ENCODE data around the gene TOP3B. TPM values are rescaled to one million over a fixed set of nuclear protein-coding genes. Genes with fewer than 3 reads are reported as not detected.
A peak's percentile ranks its signal among the peaks of the same experiment; 100 is the strongest.

The TOP3B gene
- polyA plus RNA-seq, 3 donors = 9.0 to 31.9 (median 9.5) TPM

GRCh38 chr22:22031183-22031945 lies 48.8 kb upstream of the TOP3B start:
- no peak overlapping the region for H3K27ac ChIP-seq (ENCODE audit: low read depth in 1 of 2, low read length in 2 of 2)
- DNase-seq = no peak
- H3K27me3 ChIP-seq (ENCODE audit: control insufficient read depth in 2 of 2, insufficient read depth in 2 of 2, low read length in 2 of 2) = no peaks in the 10 kb centered on the region
- H2AFZ ChIP-seq (ENCODE audit: insufficient read depth, low read depth, low read length, poor library complexity, severe bottlenecking) = no peak overlapping the region
- no peaks in the 10 kb centered on the region for H3K9me3 ChIP-seq (replicated peaks in 1 of 2; ENCODE audit: control insufficient read depth in 1 of 2, insufficient read depth in 1 of 2, low read length in 2 of 2)
- no peak overlapping the region for H3K4me2 ChIP-seq (replicated peaks; ENCODE audit: extremely low read depth, low read length, poor library complexity, severe bottlenecking)
- TF ChIP-seq CTCF (IDR thresholded peaks at IDR 0.05) = no peak
- no peaks in the 10 kb centered on the region for H3K79me2 ChIP-seq (ENCODE audit: insufficient read depth, low read length)
- WGBS (ENCODE audit: insufficient coverage) = 88% methylated on average over 8 of the region's 9 CpGs
- intact Hi-C loops (cut with micrococcal nuclease) = no loop called here
- Mint-ChIP-seq H3K9me3 (no peaks in the 10 kb centered on the region), H3K27ac (no peak overlapping the region), H3K4me1 (peaks cover 4% of the 10 kb centered on the region), H3K27me3 (ENCODE audit: low read depth in 3 of 3) (peaks cover 0 to 4% (median 1%) of the 10 kb centered on the region in 3 donors), H3K4me3 (no peak overlapping the region), H3K36me3 (no peaks in the 10 kb centered on the region)
- no peaks in the 10 kb centered on the region for H4K20me1 ChIP-seq (ENCODE audit: insufficient read depth, low read length)
- H3K4me3 ChIP-seq (replicated peaks in 1 of 3; ENCODE audit: low read depth in 2 of 3, low read length in 3 of 3) = no peak overlapping the region
- H3K9ac ChIP-seq (ENCODE audit: insufficient read depth, low read length, poor library complexity, severe bottlenecking) = no peak overlapping the region
- no peaks in the 10 kb centered on the region for H3K36me3 ChIP-seq (replicated peaks in 1 of 2; ENCODE audit: control insufficient read depth in 1 of 2, insufficient read depth in 2 of 2, low read length in 2 of 2)
- H3K4me1 ChIP-seq (ENCODE audit: control insufficient read depth in 1 of 2, insufficient read depth in 2 of 2, low read length in 2 of 2) = peaks cover 2 to 3% of the 10 kb centered on the region in 2 donors

GRCh38 chr22:22030493-22031182 lies 48.1 kb upstream of the TOP3B start:
- 77% methylated on average over 6 of the region's 7 CpGs for WGBS (ENCODE audit: insufficient coverage)
- Mint-ChIP-seq H3K27ac (no peak overlapping the region), H3K9me3 (no peaks in the 10 kb centered on the region), H3K27me3 (ENCODE audit: low read depth in 3 of 3) (peaks cover 0 to 4% (median 1%) of the 10 kb centered on the region in 3 donors), H3K4me1 (peaks cover 8% of the 10 kb centered on the region), H3K36me3 (no peaks in the 10 kb centered on the region), H3K4me3 (no peak overlapping the region)
- no peak overlapping the region for H3K4me3 ChIP-seq (replicated peaks in 1 of 3; ENCODE audit: low read depth in 2 of 3, low read length in 3 of 3)
- peak in 1 of 3 donors; percentile 6 for DNase-seq
- peak; percentile 14 for TF ChIP-seq CTCF (IDR thresholded peaks at IDR 0.05)
- H2AFZ ChIP-seq (ENCODE audit: insufficient read depth, low read depth, low read length, poor library complexity, severe bottlenecking) = no peak overlapping the region
- no peaks in the 10 kb centered on the region for H3K79me2 ChIP-seq (ENCODE audit: insufficient read depth, low read length)
- H3K4me1 ChIP-seq (ENCODE audit: control insufficient read depth in 1 of 2, insufficient read depth in 2 of 2, low read length in 2 of 2) = peaks cover 3 to 8% of the 10 kb centered on the region in 2 donors
- H3K9me3 ChIP-seq (replicated peaks in 1 of 2; ENCODE audit: control insufficient read depth in 1 of 2, insufficient read depth in 1 of 2, low read length in 2 of 2) = no peaks in the 10 kb centered on the region
- H3K27me3 ChIP-seq (ENCODE audit: control insufficient read depth in 2 of 2, insufficient read depth in 2 of 2, low read length in 2 of 2) = no peaks in the 10 kb centered on the region
- H3K9ac ChIP-seq (ENCODE audit: insufficient read depth, low read length, poor library complexity, severe bottlenecking) = no peak overlapping the region
- H3K27ac ChIP-seq (ENCODE audit: low read depth in 1 of 2, low read length in 2 of 2) = no peak overlapping the region
- no peak overlapping the region for H3K4me2 ChIP-seq (replicated peaks; ENCODE audit: extremely low read depth, low read length, poor library complexity, severe bottlenecking)
- H3K36me3 ChIP-seq (replicated peaks in 1 of 2; ENCODE audit: control insufficient read depth in 1 of 2, insufficient read depth in 2 of 2, low read length in 2 of 2) = no peaks in the 10 kb centered on the region
- intact Hi-C loops (cut with micrococcal nuclease) = no loop called here
- no peaks in the 10 kb centered on the region for H4K20me1 ChIP-seq (ENCODE audit: insufficient read depth, low read length)
